ENCODE data around the gene DLG5. TPM values are rescaled to one million over a fixed set of nuclear protein-coding genes. Genes with fewer than 3 reads are reported as not detected.

The DLG5 gene
- polyA plus RNA-seq, 1 of the 3 experiments (the other 2 are of a cell fraction): 31.3 TPM

DNA sequence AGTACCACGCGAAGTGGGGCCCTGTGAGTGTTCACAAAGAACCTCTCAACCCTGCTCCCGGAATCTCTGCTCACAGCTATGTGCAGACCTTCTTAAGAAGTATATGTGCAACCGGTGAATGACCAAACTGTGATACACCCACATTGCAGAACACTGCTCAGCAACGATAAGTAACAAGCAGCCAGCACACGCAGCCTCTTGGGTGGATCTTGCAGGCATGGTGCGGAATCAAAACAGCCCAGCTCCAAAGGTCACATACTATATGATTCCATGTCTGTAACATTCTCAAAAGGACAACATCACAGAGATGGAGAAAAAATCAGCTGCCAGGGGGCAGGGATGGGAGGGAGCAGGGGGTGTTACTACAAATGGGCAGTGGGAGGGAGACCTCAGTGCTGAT is 101.6 kb downstream of the DLG5 start:
- 95% methylated on average over 7 of the region's 7 CpGs for WGBS (ENCODE audit: low lambda C conversion rate)
- ChIA-PET POLR2A (interaction anchor here (0.6 kb wide), 1 partner anchor 49 kb away, joined by 4 read pairs; no protein-coding TSS in a partner anchor), CTCF (interaction anchor here (0.5 to 1.4 kb wide), 2 partner anchors 22 to 80 kb away, joined by 3 to 4 read pairs; no protein-coding TSS in a partner anchor)
- H3K36me3 ChIP-seq (replicated peaks in 1 of 2; ENCODE audit: control insufficient read depth in 1 of 2, insufficient read depth in 2 of 2, low read length in 1 of 2): peaks cover 38 to 44% of the 10 kb centered on the region in 2 experiments
- no peaks in the 10 kb centered on the region for H3K27me3 ChIP-seq (ENCODE audit: insufficient read depth)
- no peaks in the 10 kb centered on the region for H3K4me1 ChIP-seq (ENCODE audit: control insufficient read depth in 1 of 2, insufficient read depth in 2 of 2, low read depth in 1 of 2, low read length in 1 of 2)
- H3K9me2 ChIP-seq: no peaks in the 10 kb centered on the region
- H3K9ac ChIP-seq: no peak overlapping the region
- no peaks in the 10 kb centered on the region for H3K9me3 ChIP-seq
- no peak overlapping the region for H3K27ac ChIP-seq (ENCODE audit: low read depth in 2 of 2, low read length in 1 of 2)
- no peak for DNase-seq
- H3K4me3 ChIP-seq (ENCODE audit: low read depth in 2 of 2, low read length in 1 of 2): no peak overlapping the region
- no peaks in the 10 kb centered on the region for H4K20me1 ChIP-seq (ENCODE audit: insufficient read depth)
- no peak overlapping the region for H3K4me2 ChIP-seq
- H2AFZ ChIP-seq (ENCODE audit: low read depth): no peak overlapping the region
- no peak for TF ChIP-seq RFX5 (IDR thresholded peaks at IDR 0.05; ENCODE audit: low read length)
- no peak for TF ChIP-seq EZH2phosphoT487 (IDR thresholded peaks at IDR 0.05; ENCODE audit: borderline replicate concordance, low read depth)
- no peak for TF ChIP-seq NFIC (IDR thresholded peaks at IDR 0.05; ENCODE audit: borderline replicate concordance)
- no peak for TF ChIP-seq ELF1 (IDR thresholded peaks at IDR 0.05)
- TF ChIP-seq SMC3 (IDR thresholded peaks at IDR 0.05; ENCODE audit: low read depth, low read length): no peak
- TF ChIP-seq GATA2 (CRISPR knock-in tag; IDR thresholded peaks at IDR 0.05): no peak
- TF ChIP-seq, protein P1, sequence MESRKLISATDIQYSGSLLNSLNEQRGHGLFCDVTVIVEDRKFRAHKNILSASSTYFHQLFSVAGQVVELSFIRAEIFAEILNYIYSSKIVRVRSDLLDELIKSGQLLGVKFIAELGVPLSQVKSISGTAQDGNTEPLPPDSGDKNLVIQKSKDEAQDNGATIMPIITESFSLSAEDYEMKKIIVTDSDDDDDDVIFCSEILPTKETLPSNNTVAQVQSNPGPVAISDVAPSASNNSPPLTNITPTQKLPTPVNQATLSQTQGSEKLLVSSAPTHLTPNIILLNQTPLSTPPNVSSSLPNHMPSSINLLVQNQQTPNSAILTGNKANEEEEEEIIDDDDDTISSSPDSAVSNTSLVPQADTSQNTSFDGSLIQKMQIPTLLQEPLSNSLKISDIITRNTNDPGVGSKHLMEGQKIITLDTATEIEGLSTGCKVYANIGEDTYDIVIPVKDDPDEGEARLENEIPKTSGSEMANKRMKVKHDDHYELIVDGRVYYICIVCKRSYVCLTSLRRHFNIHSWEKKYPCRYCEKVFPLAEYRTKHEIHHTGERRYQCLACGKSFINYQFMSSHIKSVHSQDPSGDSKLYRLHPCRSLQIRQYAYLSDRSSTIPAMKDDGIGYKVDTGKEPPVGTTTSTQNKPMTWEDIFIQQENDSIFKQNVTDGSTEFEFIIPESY (IDR thresholded peaks at IDR 0.05; ENCODE audit: borderline replicate concordance, low read depth): no peak
- no peak for TF ChIP-seq FOXJ3 (CRISPR knock-in tag; IDR thresholded peaks at IDR 0.05)
- TF ChIP-seq, protein P2, sequence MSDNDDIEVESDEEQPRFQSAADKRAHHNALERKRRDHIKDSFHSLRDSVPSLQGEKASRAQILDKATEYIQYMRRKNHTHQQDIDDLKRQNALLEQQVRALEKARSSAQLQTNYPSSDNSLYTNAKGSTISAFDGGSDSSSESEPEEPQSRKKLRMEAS (IDR thresholded peaks at IDR 0.05; ENCODE audit: low read depth): no peak
- no peak for TF ChIP-seq JUND (IDR thresholded peaks at IDR 0.05)
- no peak for TF ChIP-seq REST (IDR thresholded peaks at IDR 0.05; ENCODE audit: low read depth, low read length)
- TF ChIP-seq POLR2AphosphoS5 (IDR thresholded peaks at IDR 0.05; ENCODE audit: low read depth, low read length): no peak
- no peak for TF ChIP-seq EP300 (IDR thresholded peaks at IDR 0.05; ENCODE audit: borderline replicate concordance in 1 of 2, low read depth in 1 of 2, low read length in 1 of 2)
- TF ChIP-seq, protein P3, sequence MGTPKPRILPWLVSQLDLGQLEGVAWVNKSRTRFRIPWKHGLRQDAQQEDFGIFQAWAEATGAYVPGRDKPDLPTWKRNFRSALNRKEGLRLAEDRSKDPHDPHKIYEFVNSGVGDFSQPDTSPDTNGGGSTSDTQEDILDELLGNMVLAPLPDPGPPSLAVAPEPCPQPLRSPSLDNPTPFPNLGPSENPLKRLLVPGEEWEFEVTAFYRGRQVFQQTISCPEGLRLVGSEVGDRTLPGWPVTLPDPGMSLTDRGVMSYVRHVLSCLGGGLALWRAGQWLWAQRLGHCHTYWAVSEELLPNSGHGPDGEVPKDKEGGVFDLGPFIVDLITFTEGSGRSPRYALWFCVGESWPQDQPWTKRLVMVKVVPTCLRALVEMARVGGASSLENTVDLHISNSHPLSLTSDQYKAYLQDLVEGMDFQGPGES (IDR thresholded peaks at IDR 0.05; ENCODE audit: low read depth, low read length): no peak
- TF ChIP-seq NRF1 (IDR thresholded peaks at IDR 0.05; ENCODE audit: low read depth, low read length): no peak
- TF ChIP-seq FOSL2 (IDR thresholded peaks at IDR 0.05; ENCODE audit: borderline replicate concordance, low read depth): no peak
- no peak for TF ChIP-seq MEF2A (IDR thresholded peaks at IDR 0.05; ENCODE audit: borderline replicate concordance, low read depth)
- no peak for TF ChIP-seq YY1 (IDR thresholded peaks at IDR 0.05; ENCODE audit: low read depth)
- no peak for TF ChIP-seq SIN3A (IDR thresholded peaks at IDR 0.05; ENCODE audit: borderline replicate concordance, low read depth, low read length)
- no peak for TF ChIP-seq MXI1 (IDR thresholded peaks at IDR 0.05; ENCODE audit: low read depth, low read length)
- no peaks in the 10 kb centered on the region for H3K79me2 ChIP-seq (ENCODE audit: insufficient read depth)
- no peaks in the 10 kb centered on the region for H3F3A ChIP-seq (replicated peaks; ENCODE audit: insufficient read depth)
